NCI-H187 treated with DMSO at 0.1 percent for 48 hours (cell line): Measurements from ENCODE around the gene TOR1AIP2.

ENCODE experiments used
- DNase-seq: peaks from one replicate; lab custom pipeline; 2025; lab: John Stamatoyannopoulos, UW

TOR1AIP2 gene

DNA sequence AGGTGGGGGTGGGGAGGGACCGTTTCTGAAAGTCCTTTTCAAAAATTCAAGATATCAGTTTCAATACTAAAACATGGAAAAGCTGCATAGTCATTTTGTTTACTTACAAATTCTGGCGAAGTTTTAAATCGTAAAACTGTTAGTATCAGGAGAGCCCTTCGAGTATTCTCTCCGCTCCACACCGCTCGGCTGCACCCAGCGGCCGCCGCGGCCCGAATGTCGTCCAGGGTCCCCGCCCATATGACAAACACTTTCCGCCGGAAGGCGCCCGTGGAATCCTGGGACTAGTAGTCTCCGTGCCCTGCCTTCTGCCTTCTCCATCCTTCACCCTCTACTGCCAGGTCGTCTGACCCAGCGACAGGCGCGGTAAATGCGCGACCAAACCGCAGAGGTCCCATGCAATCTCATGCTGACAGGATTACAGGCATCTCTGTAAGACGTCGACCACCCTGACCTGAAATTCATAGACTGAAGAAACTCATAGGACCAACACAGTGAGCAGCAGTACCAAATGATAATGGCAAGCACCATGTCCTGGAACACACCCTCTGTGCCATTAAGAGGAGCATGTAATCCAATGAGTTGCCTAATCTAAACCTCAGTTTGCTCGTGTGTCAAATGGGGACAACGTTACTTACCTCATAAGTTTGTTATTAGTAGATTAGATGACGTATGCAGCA lies at the start of gene TOR1AIP2:
TSS of gene TOR1AIP2 (minus strand) at position 218 of the 680 bp plus-strand sequence. CDS start 25,138 bp downstream, outside the sequence.
- peak; percentile 83 for DNase-seq

DNA sequence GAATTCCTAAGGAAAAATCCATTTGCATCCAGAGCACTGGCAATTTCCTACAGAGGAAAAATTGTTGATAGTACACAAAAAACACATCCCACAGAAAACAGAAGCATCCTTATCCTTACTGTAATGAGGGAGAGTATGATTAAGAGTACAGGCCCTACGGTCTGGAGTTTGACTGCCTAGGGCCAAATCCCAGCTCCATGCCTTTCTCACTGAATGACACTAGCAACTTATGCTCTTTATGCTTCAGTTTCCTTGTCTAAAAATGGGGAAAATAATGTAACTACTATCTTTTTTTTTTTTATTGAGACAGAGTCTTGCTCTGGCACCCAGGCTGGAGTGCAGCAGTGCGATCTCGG lies 49.2 kb upstream of the TOR1AIP2 start:
- DNase-seq: no peak

DNA sequence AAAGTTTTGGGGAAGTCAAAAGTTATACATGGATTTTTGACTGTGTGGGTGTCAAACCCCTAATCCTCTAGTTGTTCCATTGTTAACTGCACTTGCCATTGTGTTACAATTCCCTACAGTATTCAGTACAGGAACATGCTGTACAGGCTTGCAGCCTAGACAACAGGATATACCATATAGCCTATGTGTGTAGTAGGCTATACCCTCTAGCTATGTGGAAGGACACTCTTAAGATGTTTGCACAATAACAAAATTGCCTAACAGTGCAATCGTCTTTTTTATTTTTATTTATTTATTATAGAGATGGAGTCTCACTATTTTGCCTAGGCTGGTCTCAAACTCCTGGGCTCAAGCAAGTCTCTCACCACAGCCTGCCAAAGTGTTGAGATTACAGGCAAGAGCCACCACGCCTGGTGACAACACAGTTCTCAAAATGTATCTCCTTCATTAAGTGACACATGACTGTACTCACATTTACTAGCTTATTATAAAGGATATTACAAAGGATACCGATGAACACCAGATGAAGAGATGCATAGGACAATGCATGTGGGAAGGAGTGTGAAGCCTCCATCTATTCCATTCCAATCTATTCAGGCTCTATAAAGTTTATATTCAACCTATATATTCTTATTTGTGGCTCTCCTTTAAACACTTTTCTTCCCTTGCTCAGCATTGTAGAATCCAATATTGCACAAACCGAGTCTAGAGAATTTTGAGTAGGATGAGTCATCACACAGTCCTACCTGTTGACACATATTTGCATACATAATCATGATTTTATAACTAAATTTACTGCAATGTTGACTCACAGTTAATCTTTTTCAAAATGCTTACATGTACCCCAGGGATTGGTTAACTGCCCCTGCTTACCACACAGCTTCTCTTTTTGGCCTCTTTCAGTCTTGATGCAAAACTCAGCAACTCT lies 48.6 kb upstream of the TOR1AIP2 start:
- no peak for DNase-seq

DNA sequence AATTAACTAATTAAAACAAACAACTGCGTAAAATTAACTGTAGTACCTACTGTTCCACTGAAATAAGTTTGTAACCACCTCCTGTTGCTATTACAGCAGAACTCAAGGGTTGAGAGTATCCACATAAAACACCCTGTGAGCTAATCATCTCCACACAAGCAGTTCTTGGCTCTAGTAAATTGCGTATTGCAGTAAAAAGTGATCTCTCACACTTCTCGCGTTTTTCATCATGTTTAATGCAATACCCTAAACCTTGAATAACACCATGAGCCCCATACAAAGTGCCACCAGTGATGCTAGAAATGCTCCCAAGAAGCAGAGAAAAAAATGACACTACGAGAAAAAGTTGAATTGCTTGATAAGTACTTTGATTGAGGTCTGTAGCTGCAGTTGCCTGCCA lies 47.7 kb upstream of the TOR1AIP2 start:
- no peak for DNase-seq

DNA sequence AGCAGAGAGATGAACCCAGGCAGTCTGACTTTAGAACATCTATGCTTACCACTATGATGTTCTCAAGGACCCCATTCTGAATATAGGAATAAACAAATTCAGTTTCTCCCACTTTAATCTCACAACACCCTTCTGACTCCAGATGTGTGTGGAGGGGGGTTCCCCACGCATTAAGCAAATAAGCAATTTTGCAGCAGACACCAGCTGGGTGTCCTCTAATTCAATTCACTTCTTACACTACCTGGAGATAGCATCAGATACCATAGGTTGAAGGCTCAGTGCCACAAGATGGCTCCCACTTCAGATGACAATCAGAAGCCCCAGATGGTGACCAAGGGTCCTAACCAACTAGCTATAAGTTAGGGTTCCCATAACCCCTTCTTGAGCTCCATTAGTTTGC lies 46.7 kb upstream of the TOR1AIP2 start:
- no peak for DNase-seq

DNA sequence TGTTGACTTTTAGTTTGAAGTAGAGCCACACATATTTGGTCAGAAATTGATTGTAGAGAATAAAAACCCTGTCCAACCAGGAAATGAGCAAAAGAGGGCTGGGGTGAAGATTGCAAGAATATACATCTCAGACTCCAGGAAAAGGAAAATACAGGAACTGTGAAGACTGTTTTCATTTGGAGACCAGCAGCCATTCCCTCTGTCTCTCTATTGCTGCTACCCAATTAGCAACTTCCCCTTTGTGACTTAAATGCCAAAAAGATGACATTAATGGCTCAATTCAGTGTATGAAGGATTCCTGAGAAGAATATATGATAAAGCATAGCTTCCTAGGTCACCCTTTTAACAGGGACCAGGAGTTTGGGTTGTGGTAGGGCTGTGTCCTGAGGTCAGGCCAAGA lies 45.4 kb upstream of the TOR1AIP2 start:
- no peak for DNase-seq

DNA sequence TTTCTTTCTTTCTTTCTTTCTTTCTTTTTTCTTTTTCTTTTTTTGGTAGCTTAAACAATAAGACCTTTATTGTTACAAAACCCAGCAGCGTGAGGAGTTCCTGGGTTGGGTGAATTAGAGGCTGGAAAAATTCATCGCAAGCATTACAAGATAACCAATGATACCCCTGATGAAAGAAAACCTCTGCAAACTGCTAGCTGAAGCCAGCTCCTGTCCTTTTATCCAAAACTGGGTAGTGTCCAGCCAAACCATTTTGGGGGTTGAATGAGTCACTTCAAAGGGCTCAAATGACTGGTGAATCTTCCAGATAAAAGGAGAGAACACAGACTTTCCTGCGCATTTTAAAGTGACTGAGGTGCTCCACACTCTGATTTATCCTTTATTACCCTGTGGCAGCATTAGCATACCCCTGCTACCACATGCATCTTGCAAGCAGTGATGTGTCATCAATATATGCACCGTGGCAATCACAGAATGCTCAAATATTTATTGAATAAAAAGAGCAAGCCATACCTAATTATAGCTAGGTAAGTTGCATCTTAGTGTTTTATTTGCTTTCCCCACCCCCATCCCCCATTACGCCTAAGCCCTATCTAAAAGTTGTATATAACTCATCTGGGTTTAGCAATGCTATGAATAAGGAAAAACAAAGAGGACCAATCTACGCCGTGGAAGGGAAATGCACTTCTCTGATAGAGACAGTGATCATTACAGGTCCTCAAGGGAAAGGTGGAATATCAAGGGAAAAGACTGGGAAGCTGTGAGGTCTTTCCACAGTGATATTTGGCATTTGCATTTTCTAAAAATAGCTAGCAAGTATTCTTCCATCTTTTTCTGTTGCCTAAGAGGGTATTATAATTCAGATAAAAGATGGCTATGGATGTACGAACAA lies 44.6 kb upstream of the TOR1AIP2 start:
- DNase-seq: no peak

DNA sequence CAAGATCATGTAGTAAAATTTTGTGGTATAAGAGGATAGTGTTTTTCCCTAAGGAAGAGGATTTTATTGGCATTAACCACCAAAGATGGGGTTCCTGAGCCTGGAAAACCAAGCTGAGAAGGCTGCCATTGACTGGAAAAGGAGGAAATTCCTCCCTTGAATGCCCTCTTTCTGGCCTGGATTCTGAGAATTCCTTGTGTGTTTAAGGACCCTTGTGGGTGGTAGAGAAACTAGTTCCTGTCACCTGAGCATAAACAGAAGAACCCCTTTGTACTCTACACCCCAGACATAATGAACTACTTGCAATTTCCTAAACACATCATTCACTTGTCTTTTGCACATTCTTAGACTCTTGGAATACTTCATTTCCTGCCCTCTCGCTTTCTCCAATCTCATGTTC lies 43.9 kb upstream of the TOR1AIP2 start:
- DNase-seq: no peak

DNA sequence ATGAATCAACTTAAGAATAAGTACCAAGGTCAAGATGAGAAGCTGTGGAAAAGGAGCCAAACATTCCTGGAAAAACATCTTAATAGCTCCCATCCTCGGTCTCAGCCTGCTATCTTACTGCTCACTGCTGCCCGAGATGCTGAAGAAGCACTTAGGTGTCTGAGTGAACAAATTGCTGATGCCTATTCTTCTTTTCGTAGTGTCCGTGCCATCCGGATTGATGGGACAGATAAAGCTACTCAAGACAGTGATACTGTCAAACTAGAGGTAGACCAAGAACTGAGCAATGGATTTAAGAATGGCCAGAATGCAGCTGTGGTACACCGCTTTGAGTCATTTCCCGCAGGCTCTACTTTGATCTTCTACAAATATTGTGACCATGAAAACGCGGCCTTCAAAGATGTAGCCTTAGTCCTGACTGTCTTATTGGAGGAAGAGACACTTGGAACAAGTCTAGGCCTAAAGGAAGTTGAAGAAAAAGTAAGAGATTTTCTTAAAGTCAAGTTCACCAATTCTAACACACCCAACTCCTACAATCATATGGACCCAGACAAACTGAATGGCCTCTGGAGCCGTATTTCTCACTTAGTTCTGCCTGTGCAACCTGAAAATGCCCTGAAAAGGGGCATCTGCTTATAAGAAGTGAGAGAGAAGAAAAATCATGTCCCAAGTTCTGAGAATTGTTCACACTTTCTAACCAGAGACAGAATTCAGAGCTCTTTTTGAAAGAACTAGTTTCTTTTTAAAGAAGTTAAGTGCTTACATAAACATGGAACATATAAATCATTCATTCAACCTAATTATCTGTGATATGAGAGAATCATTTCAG lies 40.2 kb upstream of the TOR1AIP2 start:
- no peak for DNase-seq

DNA sequence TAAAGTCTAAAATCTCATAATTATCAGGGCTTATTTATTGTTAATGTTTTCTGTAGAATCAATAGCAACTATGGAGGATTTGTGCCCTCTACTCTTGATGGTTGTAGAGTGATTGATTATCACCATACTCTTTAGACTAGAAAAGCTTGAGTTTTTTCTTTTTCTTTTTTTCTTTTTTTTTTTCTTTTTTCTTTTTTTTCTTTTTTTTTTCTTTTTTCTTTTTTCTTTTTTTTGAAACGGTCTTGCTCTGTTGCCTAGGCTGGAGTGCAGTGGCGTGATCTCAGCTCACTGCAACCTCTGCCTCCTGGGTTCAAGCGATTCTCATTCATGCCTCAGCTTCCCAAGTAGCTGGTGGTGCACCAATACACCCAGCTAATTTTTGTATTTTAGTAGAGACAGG lies 34.2 kb upstream of the TOR1AIP2 start:
- no peak for DNase-seq

DNA sequence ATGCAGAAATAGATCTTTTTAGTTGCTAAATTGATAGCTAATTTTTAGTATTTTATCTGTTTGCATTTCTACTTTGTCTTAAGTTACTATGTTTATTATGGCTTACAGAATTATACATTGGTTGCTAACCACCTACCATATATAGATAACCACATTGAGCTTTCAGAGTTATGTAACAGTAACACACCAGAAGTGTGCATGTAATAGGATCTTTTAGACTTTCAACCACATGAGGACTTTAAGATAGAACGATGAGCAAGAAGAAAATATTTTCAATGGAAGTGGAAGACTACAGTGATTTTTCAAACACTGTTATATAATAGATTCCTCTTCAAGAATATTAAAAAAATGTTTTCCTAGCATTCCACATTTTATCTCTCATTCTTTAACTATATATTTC lies 33.3 kb upstream of the TOR1AIP2 start:
- no peak for DNase-seq

DNA sequence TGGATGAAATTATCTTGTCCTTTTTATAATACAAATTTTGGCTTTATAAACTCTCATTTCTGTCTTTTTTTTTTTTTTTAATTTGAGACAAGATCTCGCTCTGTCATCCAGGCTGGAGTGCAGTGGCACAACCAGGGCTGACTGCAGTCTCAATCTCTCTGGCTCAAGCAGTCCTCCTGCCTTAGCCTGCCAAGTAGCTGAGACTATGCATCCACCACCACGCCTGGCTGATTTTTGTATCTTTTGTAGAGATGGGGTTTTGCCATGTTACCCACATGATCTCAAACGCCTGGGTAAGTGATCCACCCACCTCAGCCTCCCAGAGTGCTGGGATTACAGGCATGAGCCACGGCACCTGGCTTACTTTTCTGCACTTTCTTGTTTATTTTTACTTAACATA lies 12.0 kb upstream of the TOR1AIP2 start:
- DNase-seq: no peak

DNA sequence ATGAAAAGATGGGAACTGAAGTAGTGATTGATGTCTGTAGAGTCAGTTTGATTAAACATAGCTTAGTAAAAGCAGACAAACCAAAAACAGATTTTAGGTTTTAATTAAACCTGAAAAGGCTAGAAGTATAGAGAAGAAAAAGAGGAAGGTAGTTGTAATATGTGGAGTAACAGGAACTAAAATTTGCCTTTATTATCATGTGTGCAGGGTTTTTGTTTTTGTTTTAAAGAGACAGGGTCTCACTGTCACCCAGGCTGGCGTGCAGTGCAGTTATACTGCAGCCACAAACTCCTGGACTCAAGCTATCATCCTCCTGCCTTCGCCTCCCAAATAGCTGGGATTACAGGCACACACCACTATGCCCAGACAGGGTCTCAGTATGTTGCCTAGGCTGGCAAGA lies 10.5 kb upstream of the TOR1AIP2 start:
- DNase-seq: no peak

DNA sequence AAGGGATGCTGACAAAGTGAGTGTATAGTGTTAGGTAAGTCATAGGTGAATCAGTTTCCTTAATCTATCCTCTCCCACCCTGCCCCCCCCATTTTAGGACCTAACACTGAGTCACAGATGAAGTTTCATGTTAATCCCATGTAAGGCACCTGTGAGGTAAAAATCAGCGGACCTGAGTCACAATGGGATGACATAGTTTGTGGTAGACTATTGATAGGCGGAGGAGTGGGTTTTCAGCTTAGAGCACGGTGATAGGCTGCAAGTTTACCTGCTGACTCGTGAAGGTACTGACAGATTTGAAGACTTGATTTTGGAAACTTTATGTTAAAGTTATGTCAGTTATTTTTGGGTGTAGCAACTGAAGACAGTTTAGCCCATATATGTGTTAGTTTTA lies 6.1 kb upstream of the TOR1AIP2 start:
- DNase-seq: no peak

DNA sequence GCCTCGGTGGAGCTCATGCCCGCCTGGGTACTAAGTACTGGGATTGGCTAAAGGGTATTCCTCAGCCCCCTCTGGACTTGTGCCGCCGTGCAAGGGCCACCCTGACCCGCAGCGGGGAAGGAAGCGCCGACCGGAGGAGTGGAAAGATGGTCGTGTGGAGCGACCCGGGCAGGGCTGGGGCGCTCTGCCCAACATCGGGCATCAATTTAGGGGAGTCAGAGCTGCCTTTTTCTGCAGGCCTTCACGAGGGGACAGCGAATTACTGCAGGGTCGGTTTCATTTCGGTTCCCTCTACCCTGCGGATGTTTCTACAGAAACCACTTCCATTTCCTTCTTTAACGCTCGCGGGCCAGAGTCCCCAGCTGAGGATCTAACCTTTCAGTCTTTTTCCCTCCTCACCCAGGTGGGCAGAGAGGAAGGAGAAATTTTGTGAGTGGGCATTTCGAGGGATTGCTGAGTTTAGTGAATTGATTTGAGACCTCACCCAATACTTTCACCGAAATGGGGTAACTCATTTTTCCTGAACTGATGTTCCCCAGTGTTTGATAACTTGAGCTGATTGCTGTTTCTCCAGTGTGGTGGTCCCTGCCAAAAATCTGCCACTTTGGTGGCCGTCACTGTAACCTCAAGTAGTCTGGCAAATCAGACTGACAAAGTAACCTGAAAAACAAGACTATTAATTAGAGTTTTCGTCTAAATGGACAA lies 5.6 kb upstream of the TOR1AIP2 start:
- peak; percentile 70 for DNase-seq

DNA sequence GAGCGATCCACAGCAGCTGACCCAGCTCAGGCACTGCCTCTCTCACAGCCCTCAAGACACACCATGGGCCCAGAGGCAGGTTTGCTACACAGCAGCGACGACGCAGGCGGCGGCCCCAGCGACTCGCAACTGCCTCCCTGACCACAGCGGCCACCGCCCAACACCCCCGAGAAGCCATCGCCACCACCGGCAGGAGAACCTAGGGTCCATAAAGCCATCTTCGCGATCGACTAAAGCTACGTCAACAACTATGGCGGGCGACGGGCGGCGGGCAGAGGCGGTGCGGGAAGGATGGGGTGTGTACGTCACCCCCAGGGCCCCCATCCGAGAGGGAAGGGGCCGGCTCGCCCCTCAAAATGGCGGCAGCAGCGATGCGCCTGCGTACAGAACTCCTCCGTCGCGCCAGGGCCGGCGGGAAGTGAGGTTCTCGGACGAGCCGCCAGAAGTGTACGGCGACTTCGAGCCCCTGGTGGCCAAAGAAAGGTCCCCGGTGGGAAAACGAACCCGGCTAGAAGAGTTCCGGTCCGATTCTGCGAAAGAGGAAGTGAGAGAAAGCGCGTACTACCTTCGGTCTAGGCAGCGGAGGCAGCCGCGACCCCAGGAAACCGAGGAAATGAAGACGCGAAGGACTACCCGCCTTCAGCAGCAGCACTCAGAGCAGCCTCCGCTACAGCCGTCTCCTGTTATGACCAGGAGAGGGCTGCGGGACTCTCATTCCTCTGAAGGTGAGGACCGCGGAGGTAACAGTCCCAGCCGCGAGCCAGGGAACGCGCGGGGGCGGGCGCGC lies 4.8 kb upstream of the TOR1AIP2 start, which contains the start of gene TOR1AIP1:
TSS of gene TOR1AIP1 (plus strand) at position 33 of the 787 bp plus-strand sequence. CDS start at position 251, 218 bp downstream.
- peak; percentile 93 for DNase-seq

DNA sequence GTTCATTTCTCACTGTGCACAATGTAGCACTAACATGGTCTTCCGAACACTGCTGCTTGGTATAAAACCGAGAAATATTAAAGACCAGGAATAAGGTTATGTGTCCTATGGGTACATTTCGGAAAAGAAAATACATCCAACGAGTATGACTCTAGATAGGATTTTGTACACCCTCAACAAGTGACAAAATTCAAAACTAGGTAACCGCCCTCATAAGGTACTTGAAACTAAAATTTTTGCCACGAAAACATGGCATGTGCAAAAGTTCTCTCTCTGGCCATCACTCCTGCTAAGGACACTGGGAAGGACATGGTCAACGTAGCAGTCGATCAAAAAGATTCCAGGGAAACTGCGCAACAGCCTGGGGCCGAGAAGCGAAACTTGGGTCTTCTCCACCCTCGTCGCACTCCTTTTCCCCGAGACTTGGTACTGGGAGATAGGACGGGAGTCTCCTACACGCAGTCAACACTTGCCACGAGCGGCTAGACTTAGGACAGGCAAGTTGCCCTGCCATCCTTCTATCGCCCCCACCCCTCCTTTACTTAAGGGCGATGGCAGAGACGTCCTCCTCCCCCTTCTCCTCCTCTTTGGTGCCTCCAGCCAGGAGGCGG lies 4.1 kb upstream of the TOR1AIP2 start:
- DNase-seq: peak; percentile 88

DNA sequence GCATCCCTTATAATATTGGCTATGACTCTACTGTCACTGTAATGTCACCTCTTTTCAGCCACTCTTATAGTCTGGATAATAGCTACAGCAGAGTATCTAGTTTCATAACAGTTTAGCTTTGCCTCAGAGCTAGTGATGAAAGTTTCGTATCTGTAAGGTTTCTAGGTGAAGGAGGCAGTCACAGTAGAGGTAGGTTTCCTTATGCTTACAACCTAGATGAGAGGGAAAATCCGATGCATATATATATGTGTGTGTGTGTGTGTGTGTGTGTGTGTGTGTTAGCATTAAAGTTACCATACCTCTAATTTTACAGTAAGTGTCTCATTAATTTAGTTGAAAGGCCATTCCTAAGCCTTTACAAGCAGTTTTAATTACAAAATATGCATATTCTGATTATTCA lies 2.2 kb upstream of the TOR1AIP2 start:
- no peak for DNase-seq

DNA sequence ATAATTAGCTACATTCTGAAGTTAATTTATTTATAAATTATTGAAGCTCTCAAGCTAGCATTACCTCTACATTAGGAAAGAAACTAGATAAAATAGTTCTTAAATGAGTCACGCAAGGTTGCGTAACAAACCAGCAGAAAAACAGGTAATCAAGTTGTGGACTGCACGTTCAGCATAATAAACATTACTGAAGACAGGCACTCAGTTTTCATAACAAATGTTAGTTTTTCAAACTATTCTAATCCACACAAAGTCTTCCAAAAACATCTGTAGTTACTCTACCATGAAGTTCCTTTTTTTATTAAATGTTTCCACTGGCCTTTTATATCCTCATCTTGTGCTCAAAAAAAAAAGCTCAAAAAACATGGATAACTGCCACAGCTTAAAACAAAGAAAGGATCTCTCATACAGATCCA lies 1.3 kb downstream of the TOR1AIP2 start:
- no peak for DNase-seq
